Measurements from ENCODE around the gene ANLN.

GRCh38 chr7:36448781-36449379, 59.2 kb downstream of the ANLN start:
- TF ChIP-seq POLR2A (IDR thresholded peaks at IDR 0.05) (no peak), CTCF (IDR thresholded peaks at IDR 0.05) (no peak)

Measured in Peyer's patch (tissue), 4 donors.